Stomach (tissue), 4 donors: ENCODE measurements around the gene GDNF.

ENCODE experiments used
- POLR2A ChIP-seq, 4 donors: fragments of 450-650 bp; IDR thresholded peaks; one replicate each; pipeline ENCODE4 v1.6.1; 2016; ENCODE audit warnings: antibody characterized with exemption in 4 of 4, control low read depth in 2 of 4, mild to moderate bottlenecking in 1 of 4, moderate library complexity in 1 of 4
- TF ChIP-seq, protein P1 (sequence below), 7 experiments: fragments of 450-650 bp in 4 of 7; fragments of 200-600 bp in 3 of 7; sonication (generic) in 3 of 7; IDR thresholded peaks; one replicate each; pipeline ENCODE4 v1.5.1; 2016 to 2019; ENCODE audit warnings: antibody characterized with exemption in 7 of 7, control low read depth in 2 of 7, mild to moderate bottlenecking in 1 of 7

DNA sequence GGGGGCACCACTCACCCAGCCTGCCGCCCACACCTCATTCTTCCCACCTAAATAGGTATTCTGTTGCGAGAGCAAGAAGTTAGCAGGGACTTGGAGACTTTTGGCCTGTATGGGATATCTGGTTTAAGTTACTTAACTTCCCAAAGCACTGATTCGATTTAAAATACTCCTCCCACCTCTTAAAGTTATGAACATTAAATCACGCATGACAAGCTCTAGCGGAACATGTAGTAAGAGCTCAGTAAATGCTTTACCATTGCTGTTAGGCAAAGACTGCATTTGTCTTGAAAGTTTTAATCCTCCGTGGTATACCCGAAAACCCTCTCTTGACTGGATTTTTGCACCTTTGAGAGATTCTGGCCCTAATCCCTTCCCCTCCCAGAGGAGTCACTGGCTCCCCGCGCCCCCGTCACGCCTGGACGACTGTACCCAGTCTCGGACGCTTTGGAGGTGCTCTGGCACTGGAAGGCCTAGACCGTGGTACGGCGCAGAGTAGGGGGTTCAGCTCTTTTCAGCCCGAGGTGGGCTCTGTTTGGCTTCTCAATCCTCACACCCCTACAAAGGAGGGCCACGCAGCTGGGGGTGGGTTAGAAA lies 4.4 kb downstream of the GDNF start:
- TF ChIP-seq, protein P1, sequence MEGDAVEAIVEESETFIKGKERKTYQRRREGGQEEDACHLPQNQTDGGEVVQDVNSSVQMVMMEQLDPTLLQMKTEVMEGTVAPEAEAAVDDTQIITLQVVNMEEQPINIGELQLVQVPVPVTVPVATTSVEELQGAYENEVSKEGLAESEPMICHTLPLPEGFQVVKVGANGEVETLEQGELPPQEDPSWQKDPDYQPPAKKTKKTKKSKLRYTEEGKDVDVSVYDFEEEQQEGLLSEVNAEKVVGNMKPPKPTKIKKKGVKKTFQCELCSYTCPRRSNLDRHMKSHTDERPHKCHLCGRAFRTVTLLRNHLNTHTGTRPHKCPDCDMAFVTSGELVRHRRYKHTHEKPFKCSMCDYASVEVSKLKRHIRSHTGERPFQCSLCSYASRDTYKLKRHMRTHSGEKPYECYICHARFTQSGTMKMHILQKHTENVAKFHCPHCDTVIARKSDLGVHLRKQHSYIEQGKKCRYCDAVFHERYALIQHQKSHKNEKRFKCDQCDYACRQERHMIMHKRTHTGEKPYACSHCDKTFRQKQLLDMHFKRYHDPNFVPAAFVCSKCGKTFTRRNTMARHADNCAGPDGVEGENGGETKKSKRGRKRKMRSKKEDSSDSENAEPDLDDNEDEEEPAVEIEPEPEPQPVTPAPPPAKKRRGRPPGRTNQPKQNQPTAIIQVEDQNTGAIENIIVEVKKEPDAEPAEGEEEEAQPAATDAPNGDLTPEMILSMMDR (IDR thresholded peaks at IDR 0.05) = no peak
- TF ChIP-seq POLR2A (IDR thresholded peaks at IDR 0.05) = no peak
